ENCODE data around the gene LECT2.

- no peak for TF ChIP-seq SP1 (IDR thresholded peaks at IDR 0.05)
- no peak for TF ChIP-seq LEF1 (IDR thresholded peaks at IDR 0.05; ENCODE audit: borderline replicate concordance)
- TF ChIP-seq FOXK2 (IDR thresholded peaks at IDR 0.05): no peak
- no peak for TF ChIP-seq FOXM1 (IDR thresholded peaks at IDR 0.05; ENCODE audit: borderline replicate concordance)
- TF ChIP-seq CTBP1 (IDR thresholded peaks at IDR 0.05; ENCODE audit: borderline replicate concordance): no peak
- TF ChIP-seq TARDBP (IDR thresholded peaks at IDR 0.05): no peak
- no peak for TF ChIP-seq HDGF (IDR thresholded peaks at IDR 0.05; ENCODE audit: borderline replicate concordance)
- TF ChIP-seq PKNOX1 (IDR thresholded peaks at IDR 0.05): no peak
- TF ChIP-seq FOXA1 (IDR thresholded peaks at IDR 0.05): no peak
- TF ChIP-seq SUZ12 (IDR thresholded peaks at IDR 0.05): no peak
Observed at GRCh38 chr5:135952683-135953082, 2.1 kb downstream of the LECT2 start.
